Stimulated activated CD8-positive, alpha-beta memory T cell treated with anti-CD3 and anti-CD28 coated beads, Interleukin-7, amount 100 ng/mL, for 4 hours (primary cell): ENCODE results near the gene VCPKMT.
"Not testable (repeated sequence)": the region's sequence is repeated elsewhere in the genome, so short reads cannot be mapped to it uniquely, and the experiment has no call there.

Experiments
- DNase-seq, 2 donors: peaks; one replicate each; pipeline ENCODE4 v3.0.0-alpha.2; 2020; ENCODE audit warnings: low read depth in 2 of 2

VCPKMT gene

DNA sequence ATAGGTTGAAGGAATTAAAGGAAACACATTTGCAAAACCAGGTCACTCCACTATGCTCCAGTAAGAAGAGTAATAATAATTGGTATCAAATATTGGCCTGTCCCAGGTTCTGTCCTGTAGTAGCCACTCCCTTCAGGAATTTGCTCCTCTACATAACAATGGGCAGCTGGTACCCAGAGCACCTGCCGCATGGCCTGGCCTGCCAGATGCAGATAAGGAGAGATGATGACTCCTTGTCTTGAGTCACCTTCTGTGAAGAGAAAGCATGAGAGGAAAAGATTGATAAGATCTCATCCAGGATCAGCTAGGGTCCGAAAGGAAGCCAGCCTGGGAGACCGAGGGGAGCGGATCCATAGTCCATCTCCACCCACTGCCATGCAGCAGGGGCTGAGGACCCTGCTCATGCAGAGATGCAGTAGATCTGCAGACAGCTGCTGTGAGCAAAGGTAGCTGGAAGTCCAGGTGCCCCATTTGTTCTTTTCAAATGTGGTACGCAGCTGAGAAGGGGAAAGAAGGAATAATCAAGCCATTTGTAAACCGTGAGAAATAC, 24.3 kb downstream of the VCPKMT start:
- DNase-seq, result no peak

DNA sequence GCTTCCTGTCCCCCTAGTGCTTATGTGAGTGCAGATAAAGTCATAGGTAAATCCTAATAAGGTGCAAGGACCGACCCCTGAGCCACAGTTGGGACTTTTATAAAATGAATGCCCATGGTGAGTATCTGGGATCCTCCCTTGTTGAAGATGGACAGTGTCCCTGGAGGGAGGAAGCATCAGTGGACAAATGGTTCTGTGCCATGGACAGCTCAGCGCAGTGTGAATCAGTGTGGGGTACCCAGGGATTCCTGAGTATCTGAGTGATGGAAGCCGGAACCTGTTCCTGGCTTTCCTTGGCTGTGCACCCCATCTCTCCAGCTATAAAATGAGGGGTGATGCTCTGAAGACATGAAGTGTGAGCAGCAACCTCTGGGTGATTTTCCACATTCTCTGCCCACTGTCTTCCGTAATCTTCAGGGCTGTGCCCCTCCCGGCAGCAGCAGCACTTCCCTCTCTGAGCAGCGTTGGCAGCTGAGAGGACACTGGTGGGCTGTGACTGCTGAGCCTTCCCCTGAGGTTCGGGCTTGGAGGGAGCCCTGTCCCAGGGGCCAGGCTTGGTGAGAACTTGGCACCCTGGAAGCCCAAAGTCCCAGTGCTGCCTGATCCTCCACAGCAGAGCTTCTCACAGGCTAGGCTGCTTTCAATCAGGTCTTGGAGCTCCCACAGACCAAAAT, 25.0 kb downstream of the VCPKMT start:
- DNase-seq, result no peak

GRCh38 chr14:50089208-50089607, 27.2 kb downstream of the VCPKMT start:
- no peak for DNase-seq

- DNase-seq, result no peak
These were observed 27.6 kb downstream of the VCPKMT start for GRCh38 chr14:50088731-50089130.

- DNase-seq, result no peak
These were observed 28.3 kb downstream of the VCPKMT start for GRCh38 chr14:50088117-50088515.

- DNase-seq, result no peak
These were observed 28.8 kb downstream of the VCPKMT start for GRCh38 chr14:50087341-50088116.

- DNase-seq, result no peak
These were observed 30.1 kb downstream of the VCPKMT start for GRCh38 chr14:50086321-50086711.

DNA sequence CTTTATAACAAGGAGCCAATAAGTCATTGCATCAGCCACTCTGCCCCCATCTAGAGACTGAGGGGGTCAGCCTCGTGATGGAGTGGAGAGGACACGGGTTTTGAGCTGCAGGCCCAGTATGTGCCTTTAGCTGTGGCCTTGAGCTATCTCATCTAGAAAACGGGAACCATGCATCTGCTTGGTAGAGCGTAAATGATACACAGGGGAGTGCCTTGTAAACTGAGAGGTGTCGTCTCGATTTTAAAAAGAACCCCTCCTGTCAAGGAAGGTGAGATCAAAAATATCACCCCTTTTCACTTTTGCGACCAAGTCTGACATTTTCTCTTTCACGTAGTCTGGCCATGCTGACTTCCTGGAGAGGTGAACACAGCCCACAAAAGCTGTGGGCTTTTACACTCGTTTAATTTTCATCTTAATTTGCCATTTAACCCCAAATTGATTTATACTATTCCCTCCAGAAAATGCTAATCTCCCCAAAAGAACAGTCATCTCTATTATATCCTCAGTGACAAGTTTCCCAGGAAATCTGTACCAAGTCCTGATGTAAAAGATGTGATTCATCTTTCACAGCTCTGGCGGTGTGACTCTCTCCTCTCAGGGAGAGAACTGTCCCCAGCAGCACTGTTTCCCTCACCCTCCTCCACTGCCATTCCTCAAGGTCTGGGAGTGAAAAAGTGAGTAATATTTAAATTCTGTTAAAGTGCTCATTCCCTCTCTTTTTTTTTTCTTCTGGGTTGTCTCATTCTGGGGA, 30.6 kb downstream of the VCPKMT start:
- DNase-seq, result peak; percentile 5 to 24

GRCh38 chr14:50084666-50085065, 31.7 kb downstream of the VCPKMT start:
- no peak for DNase-seq

GRCh38 chr14:50083467-50084337, 32.7 kb downstream of the VCPKMT start:
- peak; percentile 44 to 46 for DNase-seq

GRCh38 chr14:50082784-50083466, 33.4 kb downstream of the VCPKMT start:
- DNase-seq, result peak; percentile 79 to 82

GRCh38 chr14:50082308-50082742, 34.0 kb downstream of the VCPKMT start:
- peak; percentile 44 to 46 for DNase-seq

DNA sequence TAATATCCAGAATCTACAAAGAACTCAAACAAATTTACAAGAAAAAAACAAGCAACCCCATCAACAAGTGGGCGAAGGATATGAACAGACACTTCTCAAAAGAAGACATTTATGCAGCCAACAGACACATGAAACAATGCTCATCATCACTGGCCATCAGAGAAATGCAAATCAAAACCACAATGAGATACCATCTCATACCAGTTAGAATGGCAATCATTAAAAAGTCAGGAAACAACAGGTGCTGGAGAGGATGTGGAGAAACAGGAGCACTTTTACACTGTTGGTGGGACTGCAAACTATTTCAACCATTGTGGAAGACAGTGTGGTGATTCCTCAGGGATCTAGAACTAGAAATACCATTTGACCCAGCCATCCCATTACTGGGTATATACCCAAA, 37.3 kb downstream of the VCPKMT start:
- DNase-seq, result not testable (repeated sequence)

DNA sequence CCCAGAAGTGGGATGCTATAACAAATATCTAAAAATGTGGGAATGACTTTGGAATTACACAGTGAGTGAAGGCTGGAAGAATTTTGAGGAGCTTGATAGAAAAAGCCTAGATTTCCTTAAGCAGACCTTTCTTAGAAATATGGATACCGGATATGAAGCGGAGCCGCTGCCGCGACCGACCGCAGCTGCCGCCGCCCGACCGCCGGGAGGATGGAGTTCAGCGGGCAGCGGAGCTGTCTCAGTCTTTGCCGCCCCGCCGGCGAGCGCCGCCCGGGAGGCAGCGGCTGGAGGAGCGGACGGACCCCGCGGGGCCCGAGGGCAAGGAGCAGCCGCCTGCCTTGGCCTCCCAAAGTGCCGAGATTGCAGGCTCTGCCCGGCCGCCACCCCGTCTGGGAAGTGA, 42.7 kb downstream of the VCPKMT start:
- not testable (repeated sequence) for DNase-seq

GRCh38 chr14:50072395-50072794, 44.0 kb downstream of the VCPKMT start:
- no peak for DNase-seq

GRCh38 chr14:50070840-50071548, 45.4 kb downstream of the VCPKMT start:
- no peak for DNase-seq

DNA sequence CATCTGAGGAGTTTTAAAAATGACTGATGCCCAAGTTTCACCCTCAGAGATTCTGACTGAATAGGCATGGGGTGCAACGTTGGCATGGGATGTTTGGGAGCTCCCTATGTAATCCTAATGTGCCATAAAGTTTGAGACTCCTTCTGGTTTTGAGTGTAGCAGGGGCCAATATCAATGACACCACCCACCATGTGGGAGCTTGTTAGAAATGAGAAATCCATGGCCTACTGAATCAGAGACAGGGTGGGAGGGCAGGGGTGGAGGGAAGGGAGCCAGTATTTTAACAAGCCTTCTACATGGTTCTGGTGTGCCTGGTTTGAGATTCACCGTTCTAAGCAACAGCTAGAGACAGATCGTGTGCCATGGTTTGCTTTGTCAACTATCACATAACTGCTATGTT, 46.1 kb downstream of the VCPKMT start:
- no peak for DNase-seq

DNA sequence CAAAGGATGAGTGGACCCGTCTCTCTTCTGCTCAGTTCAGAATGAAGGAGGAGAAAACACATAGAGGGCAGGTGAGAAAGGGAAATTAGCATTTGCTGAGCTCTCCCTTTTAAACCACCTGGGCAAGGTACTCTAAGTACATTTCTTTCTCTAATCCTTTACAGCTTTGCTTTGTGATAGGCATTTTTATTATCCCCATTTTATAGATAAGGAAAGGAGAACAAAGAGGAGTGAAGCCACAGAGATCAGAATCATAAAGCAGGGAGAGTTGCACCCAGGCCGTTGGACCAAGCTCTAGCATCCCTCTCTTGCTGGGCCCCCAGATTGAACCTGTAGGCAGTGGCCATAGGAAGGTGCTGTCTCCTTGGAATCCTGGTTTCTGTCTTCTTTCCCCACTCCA, 47.0 kb downstream of the VCPKMT start:
- no peak for DNase-seq

DNA sequence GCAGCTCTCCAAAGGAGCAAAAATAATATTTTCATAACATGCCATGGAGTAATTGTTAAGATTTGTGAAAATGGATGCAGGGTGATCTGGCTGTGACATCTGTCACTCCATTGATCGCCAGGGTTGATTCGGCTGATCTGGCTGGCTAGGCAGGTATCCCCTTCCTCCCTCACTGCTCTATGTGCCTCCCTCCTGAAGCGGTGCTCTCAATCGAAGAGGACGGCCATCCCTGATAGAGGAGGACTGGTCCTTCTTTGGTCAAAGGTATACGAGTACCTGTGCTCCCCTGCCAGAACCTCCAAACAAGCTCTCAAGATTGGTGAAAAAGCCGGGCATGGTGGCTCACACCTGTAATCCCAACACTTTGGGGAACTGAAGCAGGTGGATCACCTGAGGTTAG, 47.9 kb downstream of the VCPKMT start:
- no peak for DNase-seq
